Ovary (tissue), 3 donors: ENCODE measurements around the gene TBX1.

Experiments
- EP300 ChIP-seq: sonication (generic); formaldehyde crosslinking; IDR thresholded peaks from one replicate; pipeline ENCODE4 v1.6.1; 2017; ENCODE audit warnings: antibody characterized with exemption
- POLR2A ChIP-seq: fragments of 450-650 bp; IDR thresholded peaks from one replicate; pipeline ENCODE4 v1.6.1; 2017; ENCODE audit warnings: antibody characterized with exemption, mild to moderate bottlenecking, moderate library complexity
- TF ChIP-seq, protein P1 (sequence below), 3 donors: fragments of 450-650 bp in 2 of 3; fragments of 200-600 bp in 1 of 3; IDR thresholded peaks; one replicate each; pipeline versions ENCODE4 v1.5.1 to v1.8.0; 2016 to 2022; ENCODE audit warnings: antibody characterized with exemption in 3 of 3, mild to moderate bottlenecking in 1 of 3
- donor health status: DM: no; HTN: no; CAD: no.

DNA sequence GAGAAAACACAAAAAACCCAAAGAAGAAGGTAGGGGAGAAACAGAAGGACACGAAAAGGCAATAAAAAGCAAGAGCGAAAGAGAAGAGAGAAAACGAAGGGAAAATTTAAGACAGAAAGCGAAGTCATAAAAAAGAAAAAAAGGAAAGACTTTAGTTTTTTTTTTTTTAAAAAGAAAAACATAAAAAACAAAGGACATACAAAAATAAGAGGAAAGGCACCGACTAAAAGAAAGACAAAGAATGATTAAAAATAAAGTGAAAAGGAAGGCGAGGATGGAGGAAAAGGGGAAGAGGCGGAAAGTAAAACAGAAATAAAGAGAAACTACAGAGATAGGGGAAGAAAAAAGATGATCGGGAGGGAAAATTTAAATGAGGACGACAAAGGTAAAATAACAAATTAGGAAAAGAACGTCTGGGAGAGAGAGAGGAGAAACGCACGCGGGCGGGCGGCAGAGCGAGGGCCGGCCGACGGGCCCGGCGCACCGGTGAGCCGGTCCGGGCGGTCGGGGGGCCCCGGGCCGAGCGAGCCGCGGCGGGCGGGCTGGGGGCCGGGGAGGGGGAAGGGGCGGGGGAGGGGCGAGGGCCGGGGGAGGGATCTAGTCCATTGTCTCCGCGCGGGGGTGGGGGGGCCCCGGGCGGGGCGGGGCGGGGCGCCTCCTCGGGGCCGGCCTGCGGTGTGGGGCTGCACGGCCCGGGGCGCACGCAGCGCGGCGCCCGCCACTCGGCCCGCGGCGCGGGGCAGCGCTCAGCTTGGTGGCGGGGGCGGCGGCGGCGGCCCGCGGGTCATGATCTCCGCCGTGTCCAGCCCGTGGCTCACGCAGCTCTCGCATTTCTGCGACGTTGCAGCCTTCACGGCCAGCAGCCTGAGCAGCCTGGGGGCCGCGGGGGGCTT lies at the start of gene TBX1:
- no peak for TF ChIP-seq POLR2A
- TF ChIP-seq, protein P1, sequence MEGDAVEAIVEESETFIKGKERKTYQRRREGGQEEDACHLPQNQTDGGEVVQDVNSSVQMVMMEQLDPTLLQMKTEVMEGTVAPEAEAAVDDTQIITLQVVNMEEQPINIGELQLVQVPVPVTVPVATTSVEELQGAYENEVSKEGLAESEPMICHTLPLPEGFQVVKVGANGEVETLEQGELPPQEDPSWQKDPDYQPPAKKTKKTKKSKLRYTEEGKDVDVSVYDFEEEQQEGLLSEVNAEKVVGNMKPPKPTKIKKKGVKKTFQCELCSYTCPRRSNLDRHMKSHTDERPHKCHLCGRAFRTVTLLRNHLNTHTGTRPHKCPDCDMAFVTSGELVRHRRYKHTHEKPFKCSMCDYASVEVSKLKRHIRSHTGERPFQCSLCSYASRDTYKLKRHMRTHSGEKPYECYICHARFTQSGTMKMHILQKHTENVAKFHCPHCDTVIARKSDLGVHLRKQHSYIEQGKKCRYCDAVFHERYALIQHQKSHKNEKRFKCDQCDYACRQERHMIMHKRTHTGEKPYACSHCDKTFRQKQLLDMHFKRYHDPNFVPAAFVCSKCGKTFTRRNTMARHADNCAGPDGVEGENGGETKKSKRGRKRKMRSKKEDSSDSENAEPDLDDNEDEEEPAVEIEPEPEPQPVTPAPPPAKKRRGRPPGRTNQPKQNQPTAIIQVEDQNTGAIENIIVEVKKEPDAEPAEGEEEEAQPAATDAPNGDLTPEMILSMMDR (IDR thresholded peaks at IDR 0.05), result no peak
- TF ChIP-seq EP300, result no peak
